Mucosa of descending colon (tissue), 3 donors: ENCODE results near the gene JADE2. TPM values are rescaled to one million over a fixed set of nuclear protein-coding genes. Genes with fewer than 3 reads are reported as not detected.
A peak's percentile ranks its signal among the peaks of the same experiment; 100 is the strongest.

Experiments used
- ATAC-seq: fragments of 200-7000 bp; cut with Tn5 transposase; one replicate; pipeline ENCODE4 v1.9.1; 2020; ENCODE audit warnings: mild to moderate bottlenecking, moderate library complexity
- DNase-seq, 3 donors: peaks; one replicate each; pipeline ENCODE4 v3.0.0-alpha.2; 2020
- H3K36me3 ChIP-seq: fragments of 200-600 bp; one replicate; pipeline ENCODE4 v1.8.0; 2021; ENCODE audit warnings: low read depth, mild to moderate bottlenecking
- H3K4me1 ChIP-seq: fragments of 200-600 bp; one replicate; pipeline ENCODE4 v1.8.0; 2021; ENCODE audit warnings: low read depth, mild to moderate bottlenecking
- H3K4me3 ChIP-seq: fragments of 200-600 bp; one replicate; pipeline ENCODE4 v1.8.0; 2021; ENCODE audit warnings: mild to moderate bottlenecking
- H3K9me3 ChIP-seq: fragments of 200-600 bp; one replicate; pipeline ENCODE4 v1.8.0; 2021; ENCODE audit warnings: mild to moderate bottlenecking
- CTCF ChIP-seq: fragments of 200-600 bp; IDR thresholded peaks from one replicate; pipeline ENCODE4 v1.8.0; 2022; ENCODE audit warnings: antibody characterized with exemption, mild to moderate bottlenecking
- intact Hi-C, 2 donors: fragments of 100-400 bp; cut with DNase I in 1 of 2; cut with micrococcal nuclease in 1 of 2; formaldehyde crosslinking; loops; one replicate each; pipeline versions ENCODE4 v1.11.0 to v1.11.1; 2022; cut with DNase I, micrococcal nuclease
- total RNA-seq, 3 donors: library from RNA; stranded (reverse); fragmentation: NEBNext Ultra II Directional in 2 of 3; extraction: Animal tissue kit (Norgen Biotek cat#: 25700) in 2 of 3; gene quantifications; one replicate each; pipeline versions ENCODE4 v1.2.1 to v1.2.4, GENCODE V29; 2021 to 2023
- donor health status: DM: no; HTN: no; CAD: no; lungs with moderate emphysema.
- donor health status: DM: no; HTN: no; CAD: no.
- donor health status: DM: no; HTN: yes; CAD: no.

The JADE2 gene
- total RNA-seq, 3 donors from 2014 or later: 31.9 to 69.9 (median 36.2) TPM

GRCh38 chr5:134521841-134522240 is 3.6 kb upstream of the JADE2 start:
- no peaks in the 10 kb centered on the region for H3K36me3 ChIP-seq
- no peak overlapping the region for H3K4me3 ChIP-seq
- TF ChIP-seq CTCF: no peak
- intact Hi-C loops: loop anchor here in 1 of 2 donors (10.0 kb wide), 1 partner anchor 107 kb away; the partner anchor contains the start of gene CDKN2AIPNL
- no peaks in the 10 kb centered on the region for H3K9me3 ChIP-seq
- no peak for DNase-seq
- H3K4me1 ChIP-seq: no peaks in the 10 kb centered on the region
- ATAC-seq: no peak

GRCh38 chr5:134523543-134524271 is 1.8 kb upstream of the JADE2 start:
- no peaks in the 10 kb centered on the region for H3K9me3 ChIP-seq
- ATAC-seq: no peak
- no peaks in the 10 kb centered on the region for H3K36me3 ChIP-seq
- no peak for TF ChIP-seq CTCF
- intact Hi-C loops: loop anchor here in 1 of 2 donors (2.0 to 10.0 kb wide), 2 partner anchors 57 to 109 kb away; partner anchors contain the start of gene CDKN2AIPNL
- peaks cover 7% of the 10 kb centered on the region for H3K4me1 ChIP-seq
- DNase-seq: no peak
- H3K4me3 ChIP-seq: peak overlapping the region; percentile 94

GRCh38 chr5:134524272-134524825 is 1.1 kb upstream of the JADE2 start:
- intact Hi-C loops: loop anchor here in 1 of 2 donors (2.0 to 10.0 kb wide), 2 partner anchors 58 to 110 kb away; partner anchors contain the start of gene CDKN2AIPNL
- H3K4me1 ChIP-seq: peaks cover 11% of the 10 kb centered on the region
- peak overlapping the region; percentile 94 for H3K4me3 ChIP-seq
- peak; percentile 90 to 93 (median 92) for DNase-seq
- peak; percentile 60 for ATAC-seq
- TF ChIP-seq CTCF: no peak
- no peaks in the 10 kb centered on the region for H3K9me3 ChIP-seq
- H3K36me3 ChIP-seq: no peaks in the 10 kb centered on the region

- H3K4me1 ChIP-seq: peaks cover 22% of the 10 kb centered on the region
- ATAC-seq: peak; percentile 27
Observed at GRCh38 chr5:134525683-134526482, 413 bp downstream of the JADE2 start.

More at GRCh38 chr5:134525683-134526482, 413 bp downstream of the JADE2 start:
- DNase-seq: peak; percentile 79 to 82 (median 80)
- no peak for TF ChIP-seq CTCF
- Histone ChIP-seq H3K4me3 (peak overlapping the region; percentile 94), H3K9me3 (no peaks in the 10 kb centered on the region), H3K36me3 (no peaks in the 10 kb centered on the region)
- intact Hi-C loops: loop anchor here in 1 of 2 donors (2.0 to 10.0 kb wide), 2 partner anchors 59 to 111 kb away; partner anchors contain the start of gene CDKN2AIPNL
